ENCODE results near the gene ZFYVE26.
"Not testable (repeated sequence)": the region's sequence is repeated elsewhere in the genome, so short reads cannot be mapped to it uniquely, and the experiment has no call there.

The ZFYVE26 gene

DNA sequence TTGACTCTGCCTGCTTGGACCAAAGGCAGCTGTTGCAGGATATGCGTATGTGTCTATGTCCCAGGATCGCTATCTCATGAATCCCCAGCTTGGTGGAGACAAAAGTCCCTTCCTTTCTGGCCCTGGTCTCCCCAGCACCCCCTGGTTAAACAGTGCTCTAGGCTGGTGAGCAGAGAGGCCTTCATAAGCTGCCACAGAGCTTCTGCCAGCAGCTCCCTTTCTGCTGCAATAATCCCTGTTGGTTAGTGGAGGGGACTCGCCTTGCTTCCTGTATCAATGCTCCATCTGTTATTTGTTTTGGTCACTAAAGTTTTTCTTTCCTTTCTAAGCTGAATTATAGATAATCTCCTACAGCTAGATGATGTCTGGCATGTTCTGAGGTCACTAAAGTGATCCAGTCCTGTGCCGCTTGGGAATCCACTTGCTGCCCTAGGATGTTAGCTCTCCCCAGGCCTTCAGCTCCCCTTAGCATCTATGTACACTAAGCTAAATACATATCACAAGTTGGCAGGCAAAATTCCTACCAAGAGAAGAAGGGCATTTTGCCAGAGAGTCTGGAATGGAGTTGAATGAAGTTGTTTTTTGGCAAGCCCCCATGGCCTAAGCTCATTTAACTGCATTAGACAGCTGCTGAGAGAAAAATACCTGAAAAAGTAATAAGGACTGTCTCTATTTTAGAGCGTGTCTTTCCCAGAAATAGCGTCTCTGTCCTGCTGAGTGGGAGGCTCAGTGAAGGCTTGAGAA lies 66.9 kb downstream of the ZFYVE26 start:
- no peak for DNase-seq

DNA sequence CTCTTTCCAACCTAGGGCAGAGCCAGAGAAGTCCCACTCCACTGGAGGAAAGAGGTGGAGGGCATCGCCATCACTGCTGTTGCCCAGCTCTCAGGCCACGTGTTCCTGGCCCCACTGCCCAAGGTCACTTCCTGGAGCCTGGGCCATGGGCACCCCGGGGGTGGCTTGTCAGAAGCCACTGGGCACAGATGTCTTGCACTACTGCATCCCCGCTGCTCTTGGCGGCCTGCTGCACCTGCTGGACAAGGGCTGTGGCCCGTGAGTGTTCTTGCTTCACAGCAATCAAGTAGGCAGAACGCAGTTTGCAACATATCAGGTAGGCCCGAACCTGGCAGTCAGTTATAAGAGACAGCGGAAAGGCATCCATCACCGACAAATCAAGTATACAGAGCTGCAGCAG lies 68.1 kb downstream of the ZFYVE26 start:
- DNase-seq = no peak

DNA sequence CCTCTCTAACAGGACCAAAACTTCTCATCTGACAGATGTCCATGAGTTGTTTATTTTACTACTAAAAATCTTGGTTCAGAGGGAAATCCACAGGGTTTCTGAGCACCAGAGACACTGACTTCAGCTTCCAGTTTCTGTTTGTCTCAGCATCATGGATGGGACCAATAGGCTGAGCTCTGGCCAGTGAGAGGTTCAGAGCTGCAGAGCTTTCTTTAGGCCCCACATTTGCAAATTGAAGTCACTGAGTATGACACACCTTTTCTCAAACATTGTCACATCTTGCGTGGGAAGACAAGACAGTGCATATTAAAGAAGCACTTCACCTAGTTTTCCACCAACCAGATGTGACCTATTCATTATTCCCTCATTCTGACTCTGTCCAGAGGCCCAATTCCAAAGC lies 69.5 kb downstream of the ZFYVE26 start:
- no peak for DNase-seq

DNA sequence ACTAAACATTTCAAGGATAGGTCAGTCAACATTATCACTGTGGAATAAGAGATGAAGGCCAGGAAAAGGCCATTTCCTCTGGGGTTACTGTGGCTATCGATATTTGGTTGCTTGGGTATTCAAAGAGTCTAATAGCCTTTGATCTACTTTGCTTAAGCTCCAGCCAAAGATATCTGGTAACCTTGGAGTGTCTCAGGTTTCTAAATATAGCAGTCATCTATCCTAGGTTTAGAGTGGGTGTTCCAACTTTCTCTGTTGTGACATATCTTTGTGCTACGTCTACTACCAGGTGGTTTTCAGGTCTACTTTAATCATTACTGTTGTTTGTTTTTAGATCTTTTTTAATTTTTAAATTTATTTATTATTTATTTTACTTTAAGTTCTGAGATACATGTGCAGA lies 72.3 kb downstream of the ZFYVE26 start:
- no peak for DNase-seq

DNA sequence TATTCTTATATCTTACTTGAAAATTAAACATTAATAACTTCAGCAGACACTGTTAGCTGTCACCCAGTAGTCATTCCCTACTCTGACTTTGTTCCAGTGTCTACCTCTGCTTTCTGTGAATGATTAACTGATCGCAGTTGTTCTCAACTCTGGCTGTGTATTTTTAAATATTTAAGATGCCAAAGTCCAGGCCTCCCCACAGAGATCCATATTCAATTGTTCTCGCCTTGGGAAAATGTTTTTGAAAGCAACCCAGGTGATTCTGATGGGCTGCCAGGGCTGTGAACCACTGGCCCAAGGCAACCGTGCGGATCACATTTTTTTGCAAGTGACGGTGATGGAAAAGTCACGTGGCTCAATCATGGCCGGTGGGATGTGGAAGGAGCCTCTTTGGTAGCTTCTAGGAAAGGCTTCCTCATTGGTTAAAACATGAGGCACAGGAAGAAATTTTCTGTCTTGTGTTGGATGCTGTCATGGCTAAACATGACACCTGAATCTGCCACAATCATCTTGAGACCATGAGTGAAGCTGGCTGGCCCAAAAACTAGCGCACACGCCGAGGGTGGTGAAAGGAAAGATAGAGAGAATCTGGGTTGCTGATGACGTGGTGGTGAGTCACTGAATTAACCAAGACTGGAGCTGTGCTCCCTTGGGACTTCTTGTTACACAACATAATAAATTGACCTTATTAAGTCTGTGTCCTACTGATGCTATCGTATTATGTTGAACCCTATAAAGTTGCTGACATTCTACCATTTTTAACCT lies 77.5 kb downstream of the ZFYVE26 start:
- DNase-seq = no peak

DNA sequence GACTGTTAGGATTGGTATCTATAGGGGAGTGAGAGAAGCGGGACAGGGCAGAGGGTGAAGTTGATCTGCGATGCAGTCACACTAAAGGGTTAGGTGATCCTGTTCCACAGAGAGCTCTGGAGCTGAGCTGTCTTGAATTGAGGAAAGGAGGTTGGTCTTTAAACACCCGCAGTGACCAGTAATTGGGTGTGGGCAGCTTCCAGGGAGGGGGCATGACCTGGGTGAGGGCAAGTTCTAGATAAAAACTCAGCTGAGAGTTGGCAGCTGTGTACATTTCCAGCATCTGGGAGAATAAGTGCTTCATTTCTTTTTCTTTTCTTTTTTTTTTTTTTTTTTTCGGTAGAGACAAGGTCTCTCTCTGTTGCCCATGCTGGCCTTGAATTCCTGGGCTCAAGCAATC lies 79.6 kb downstream of the ZFYVE26 start:
- no peak for DNase-seq

DNA sequence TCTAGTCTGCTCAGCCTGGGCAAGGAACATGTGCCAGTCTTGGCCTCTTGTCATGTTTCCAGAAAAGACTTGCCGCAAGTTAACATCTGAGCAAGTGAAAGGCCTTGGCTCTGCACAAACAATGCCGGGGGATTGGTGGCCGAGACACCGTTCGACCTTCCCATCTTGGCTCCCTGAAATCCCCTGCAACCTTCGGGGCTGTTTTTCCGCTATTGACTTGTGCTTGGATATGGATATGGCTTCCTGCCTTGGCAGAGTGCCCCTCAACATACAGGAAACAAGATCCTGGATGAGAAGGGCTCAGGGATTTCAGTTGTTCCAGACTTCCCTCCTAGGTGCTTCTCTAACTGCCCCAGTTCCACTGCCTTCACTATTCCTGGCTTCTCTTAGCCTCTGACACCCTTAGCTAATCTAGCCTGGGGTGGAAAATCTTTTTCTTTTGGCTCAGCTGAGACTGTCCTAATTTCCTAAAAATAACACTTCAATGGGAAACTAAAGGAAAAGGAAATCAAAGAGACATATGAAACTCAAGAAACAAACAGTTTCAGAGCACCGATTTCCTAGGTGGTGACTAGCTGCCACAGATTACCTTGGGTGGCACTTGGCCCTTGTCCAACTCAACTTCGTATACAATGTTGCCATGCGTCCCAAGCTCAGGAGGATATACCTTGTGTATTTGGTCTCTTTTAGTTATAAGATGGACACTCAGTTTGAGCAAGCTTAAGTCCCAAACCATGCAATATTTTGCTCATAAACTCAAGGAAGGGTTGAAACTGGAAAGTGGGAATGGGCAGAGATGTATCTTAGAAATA lies 80.8 kb downstream of the ZFYVE26 start:
- no peak for DNase-seq

DNA sequence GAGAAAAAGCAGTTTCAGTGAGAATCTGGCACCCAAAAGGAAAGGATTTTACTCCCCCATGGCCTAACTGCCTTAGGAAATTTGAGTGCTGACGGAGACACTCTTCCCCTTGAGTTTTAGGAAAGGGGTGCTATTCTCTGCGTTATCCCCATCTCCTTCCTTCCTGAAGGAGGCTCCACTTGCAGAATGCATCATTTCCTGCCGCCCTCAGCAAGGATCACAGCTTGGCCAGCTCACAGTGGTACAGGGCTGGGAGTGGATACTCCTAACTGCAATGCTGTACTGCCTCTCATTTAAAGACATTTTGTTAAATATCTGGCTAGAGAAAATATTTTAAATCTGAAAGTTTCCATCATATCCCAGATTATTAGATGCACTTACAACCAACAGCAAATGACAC lies 81.7 kb downstream of the ZFYVE26 start:
- DNase-seq = no peak

DNA sequence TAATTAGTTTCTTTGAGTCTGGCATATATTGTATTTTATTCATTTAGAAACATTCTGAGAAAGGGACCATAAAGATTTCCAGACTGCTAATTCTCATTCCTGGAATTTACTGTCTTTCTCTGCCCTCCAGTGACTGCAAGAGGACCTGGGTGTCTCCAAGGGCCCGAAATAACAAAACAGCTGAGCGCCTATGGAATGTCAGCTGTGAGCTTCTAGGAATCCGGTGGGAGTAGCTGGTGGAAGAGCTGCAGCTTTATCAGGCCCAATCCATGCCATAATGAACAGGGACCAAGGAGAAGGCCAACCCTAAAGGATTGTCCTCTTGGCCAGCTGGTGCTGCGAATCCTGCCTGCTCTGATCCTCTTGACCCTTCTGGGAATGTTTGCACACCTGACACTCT lies 82.8 kb downstream of the ZFYVE26 start:
- DNase-seq = no peak

DNA sequence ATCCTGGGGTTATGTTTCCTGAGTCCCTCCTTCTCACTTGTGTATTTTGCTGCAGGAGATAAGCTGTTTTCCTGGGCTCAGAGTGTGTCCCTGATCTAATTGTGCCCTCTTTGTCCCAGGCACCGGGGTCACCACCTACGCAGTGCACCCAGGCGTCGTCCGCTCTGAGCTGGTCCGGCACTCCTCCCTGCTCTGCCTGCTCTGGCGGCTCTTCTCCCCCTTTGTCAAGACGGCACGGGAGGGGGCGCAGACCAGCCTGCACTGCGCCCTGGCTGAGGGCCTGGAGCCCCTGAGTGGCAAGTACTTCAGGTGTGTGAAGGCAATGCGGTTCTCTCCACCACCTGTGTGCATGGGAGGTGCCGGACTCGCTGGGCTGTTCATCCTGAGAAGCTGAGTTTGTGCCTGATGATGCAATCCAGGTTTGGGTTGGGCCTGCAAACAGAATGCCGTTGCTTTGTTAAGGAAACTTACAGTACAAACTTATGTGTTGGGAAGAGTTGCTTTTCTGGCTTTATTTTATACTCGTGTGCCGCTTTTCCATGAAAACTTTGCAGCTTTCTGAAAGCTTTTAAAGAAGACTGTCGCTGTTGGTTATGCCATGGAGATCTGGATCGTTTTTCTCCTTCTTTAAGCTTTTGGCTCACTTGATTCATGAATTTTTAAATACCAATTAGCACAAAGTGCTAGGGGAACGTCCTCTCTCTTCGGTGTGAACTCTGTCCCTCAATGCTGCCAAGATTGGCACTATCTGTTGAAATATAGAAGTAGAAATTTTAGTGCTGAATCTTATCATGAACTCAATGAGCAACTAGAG lies 87.1 kb downstream of the ZFYVE26 start:
- no peak for DNase-seq

DNA sequence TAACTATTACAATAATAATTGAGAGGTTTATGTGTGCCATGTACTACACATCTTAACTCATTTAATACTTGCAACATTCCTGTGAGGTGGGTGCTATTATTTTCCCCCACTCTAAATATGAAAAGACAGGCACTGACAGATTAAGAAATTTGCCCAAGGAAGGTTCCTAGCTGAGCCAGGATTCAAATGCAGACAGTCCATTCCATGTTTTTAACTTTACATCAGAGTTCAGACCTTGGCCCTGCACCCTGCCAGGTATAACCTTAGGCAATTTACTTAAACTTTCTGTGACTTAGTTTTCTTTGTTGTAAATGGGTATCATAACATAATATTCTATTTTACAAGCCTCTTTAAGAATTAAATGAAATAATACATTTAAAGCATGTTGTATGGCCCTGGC lies 88.1 kb downstream of the ZFYVE26 start:
- no peak for DNase-seq

DNA sequence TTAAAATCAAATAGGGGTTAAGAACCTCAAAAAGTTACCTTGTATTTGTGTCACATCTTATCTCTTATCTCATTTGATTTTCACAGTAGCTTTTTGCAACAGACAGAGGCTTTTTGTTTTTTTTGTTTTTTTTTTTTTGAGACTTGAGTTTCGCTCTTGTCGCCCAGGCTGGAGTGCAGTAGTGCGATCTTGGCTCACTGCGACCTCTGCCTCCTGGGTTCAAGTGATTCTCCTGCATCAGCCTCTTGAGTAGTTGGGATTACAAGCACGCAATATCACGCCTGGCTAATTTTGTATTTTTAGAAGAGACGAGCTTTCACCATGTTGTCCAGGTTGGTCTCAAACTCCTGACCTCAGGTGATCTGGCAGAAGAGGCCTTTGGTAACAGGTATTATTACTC lies 89.0 kb downstream of the ZFYVE26 start:
- no peak for DNase-seq

DNA sequence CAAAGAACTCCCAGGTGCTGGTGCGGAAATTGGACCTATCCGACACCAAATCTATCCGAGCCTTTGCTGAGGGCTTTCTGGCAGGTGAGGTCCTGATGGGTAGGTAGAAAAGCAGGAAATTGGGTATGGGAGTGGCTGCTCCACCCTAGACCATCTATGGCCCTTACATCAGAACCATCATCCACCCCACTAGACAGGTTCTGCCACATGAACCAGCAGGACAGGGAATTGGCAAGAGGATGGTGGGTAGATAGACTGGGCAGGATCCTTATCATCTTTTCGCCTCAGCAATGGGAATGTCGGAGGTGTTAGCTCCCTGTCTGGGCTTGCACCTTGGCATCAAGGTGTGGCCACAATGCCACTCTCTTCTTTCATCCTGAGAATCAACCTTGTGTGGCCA lies 91.2 kb downstream of the ZFYVE26 start:
- no peak for DNase-seq

DNA sequence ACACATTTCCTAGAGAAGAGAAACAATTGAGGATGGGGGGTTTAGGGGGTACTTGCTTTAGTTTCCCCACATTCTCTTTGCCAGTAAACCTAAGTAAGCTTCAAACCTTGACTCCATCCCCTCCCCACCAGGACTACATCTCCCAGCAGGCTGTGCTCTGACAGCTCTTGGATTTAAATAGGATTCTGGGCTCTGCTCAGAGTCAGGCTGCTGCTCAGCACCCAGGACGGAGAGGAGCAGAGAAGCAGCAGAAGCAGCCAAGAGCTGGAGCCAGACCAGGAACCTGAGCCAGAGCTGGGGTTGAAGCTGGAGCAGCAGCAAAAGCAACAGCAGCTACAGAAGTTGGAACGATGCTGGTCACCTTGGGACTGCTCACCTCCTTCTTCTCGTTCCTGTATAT lies 94.1 kb downstream of the ZFYVE26 start:
- no peak for DNase-seq

DNA sequence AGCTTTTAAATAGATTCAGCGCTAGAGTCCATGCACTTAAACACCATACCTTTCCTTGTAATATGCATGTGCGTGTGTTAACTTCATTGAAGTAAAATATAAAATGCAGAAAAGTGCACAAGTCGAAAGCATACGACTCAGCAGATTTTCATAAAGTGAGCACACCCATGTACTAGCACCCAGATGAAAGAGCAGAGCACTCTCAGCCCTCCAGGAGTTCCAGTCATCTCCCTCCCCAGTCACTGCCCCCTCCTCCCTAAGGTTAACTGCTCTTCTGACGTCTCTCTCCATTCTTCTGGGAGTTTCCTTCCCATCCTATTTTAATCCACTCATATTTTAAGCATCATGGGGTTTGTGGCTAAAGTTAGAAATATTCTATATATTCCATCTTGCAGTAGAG lies 94.5 kb downstream of the ZFYVE26 start:
- no peak for DNase-seq

DNA sequence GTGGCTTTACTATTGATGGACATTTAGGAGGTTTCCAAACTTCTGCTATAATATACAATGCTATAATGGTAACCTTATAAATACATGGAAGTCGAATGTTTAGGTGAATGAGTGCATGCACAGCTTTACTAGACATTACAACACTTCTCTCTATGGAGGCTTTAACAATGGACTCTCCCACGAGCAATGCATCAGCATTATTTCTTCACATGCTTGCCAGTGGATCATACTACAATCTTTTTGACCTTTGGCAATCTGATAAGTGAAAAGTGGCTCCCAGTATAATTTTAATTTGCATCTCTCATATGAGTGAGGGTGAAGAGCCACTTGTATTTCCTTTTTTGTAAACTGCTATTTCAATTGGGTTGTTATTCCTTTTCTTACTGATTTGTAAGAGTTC lies 96.5 kb downstream of the ZFYVE26 start:
- no peak for DNase-seq

DNA sequence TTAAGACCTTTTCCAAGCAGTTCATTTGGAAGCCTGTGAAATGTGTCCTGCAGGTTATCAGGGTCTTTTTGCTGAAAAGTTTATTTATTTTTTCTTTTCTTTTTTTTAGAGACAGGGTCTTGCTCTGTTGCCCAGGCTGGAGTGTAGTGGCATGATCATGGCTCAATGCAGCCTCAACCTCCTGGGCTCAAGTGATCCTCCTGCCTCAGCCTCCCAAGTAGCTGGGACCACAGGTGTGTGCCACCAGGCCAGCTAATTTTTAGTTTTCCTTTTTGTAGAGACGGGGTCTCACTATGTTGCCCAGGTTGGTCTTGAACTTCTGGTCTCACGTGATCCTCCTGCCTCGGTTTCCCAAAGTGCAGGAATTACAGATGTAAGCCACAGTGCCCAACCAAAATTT lies 97.0 kb downstream of the ZFYVE26 start:
- DNase-seq = not testable (repeated sequence)

DNA sequence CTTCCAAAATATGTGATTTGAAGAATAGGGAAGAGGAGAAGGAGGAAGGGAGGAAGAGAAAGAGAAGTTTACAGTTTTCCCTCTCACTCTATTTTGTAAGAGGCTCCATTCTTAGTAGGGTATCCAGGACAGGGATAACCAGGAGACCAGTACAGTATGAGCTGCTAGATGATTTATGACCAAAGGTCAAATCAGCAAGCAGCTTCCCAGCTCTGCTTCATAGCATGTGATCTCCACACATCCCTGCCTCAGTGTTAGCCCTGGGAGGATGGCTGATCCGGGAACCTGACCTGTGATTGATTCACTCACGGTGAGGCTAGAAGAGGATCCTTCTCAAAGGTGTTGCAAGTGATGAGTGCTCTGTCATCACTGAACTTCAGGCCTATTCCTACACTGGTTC lies 98.1 kb downstream of the ZFYVE26 start:
- no peak for DNase-seq

DNA sequence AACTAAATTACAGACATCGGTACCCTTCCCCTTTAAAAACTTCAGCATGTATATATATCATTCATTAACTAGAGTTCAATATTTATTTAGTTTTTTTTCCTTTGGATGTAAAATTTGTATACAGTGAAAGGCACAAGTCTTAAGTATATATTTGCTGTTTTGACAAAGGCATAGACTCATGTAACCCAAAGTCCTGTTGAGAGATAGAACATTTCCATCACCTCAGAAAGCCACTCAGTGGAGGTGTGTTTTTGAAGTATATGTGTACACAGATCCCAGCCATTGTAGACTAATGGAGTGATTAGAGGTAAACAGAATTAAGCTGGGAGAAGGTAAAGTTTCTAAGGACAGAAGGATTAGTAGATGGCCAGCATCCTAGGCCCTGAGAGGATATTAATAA lies 99.3 kb downstream of the ZFYVE26 start:
- DNase-seq = no peak

DNA sequence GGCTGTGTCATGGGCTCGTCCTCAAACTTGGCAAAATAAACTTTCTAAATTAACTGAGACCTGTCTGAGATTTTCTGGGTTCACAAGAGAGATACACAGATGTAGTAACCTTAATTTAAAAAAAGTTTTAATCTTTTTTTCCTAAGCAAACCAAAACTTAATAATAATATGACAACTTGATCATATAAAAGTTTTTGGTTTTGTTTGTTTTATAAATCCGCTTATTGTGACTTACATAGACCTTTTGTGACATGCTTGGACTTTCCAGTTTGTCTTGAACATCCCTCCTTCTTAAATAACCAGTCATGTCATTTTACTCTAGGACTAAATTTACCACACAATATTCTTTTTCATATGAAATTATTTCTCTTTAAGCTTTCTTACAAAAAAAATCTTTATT lies 106.2 kb downstream of the ZFYVE26 start:
- DNase-seq = no peak

DNA sequence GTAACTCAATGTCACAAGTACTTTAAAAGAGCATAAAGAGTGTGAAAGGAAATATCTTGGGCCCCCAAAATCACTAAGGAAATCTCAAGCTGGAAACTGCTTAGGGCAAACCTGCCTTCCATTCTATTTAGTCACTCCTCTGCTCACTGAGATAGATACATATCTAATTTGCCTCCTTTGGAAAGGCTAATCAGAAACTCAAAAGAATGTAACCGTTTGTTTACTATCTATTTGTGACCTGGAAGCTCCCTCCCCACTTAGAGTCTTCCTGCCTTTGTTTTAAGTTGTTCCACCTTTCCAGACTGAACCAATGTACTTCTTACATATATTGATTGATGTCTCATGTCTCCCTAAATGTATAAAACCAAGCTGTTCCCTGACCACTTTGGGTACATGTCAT lies 106.6 kb downstream of the ZFYVE26 start:
- DNase-seq = not testable (repeated sequence)

DNA sequence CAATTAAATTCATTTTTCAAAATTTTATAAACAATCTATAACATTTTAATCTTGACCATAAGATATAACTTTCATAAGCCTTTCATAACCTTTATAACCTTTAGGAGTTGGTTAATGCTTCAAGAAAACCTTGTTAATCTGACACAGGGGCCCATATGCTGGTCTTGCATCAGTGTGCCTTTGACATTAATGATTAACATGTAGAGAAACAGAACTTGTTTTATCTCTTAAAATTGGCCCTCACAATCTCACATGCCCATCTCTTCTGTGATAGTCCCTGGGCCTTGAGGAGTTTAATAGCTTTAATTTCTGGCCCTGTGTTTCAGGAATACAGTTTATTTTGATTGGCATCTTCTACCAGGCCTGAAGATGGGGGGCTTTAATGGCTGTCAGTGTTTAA lies 107.0 kb downstream of the ZFYVE26 start:
- not testable (repeated sequence) for DNase-seq

DNA sequence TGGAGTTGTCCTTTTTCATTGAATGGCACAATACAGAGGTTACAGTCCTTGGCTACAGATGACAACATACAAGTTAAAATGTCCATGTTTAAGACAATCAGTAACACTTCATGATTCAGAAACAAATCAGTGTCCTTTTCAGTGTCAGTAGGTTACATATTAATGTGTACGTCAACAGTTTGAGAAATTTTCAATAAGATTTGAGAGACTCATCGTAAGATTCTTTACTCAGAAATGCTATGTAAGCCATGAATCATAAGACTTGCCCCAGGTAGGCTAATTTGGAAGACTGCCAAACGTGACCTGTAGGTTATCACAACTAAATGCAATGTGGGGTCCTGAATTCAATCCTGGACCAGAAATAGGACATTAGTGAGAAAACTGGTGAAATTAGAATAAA lies 111.2 kb downstream of the ZFYVE26 start:
- no peak for DNase-seq

Data from activated T-cell treated with anti-CD3 and anti-CD28 coated beads, Interleukin-2, amount 50 U/mL, for 1 hour (primary cell).